PFSK-1 (cell line): Measurements from ENCODE around the gene ICE2.

Source experiments
- FOXP2 ChIP-seq: optimal IDR thresholded peaks from 2 replicates; pipeline ENCODE3; 2011; ENCODE audit warnings: borderline replicate concordance, control low read depth, inconsistent platforms; ENCODE audit not compliant: insufficient read depth; ENCODE audit errors: extremely low read length, extremely low read depth
- POLR2AphosphoS5 ChIP-seq: IDR thresholded peaks from 2 replicates; pipeline ENCODE4 v1.6.1; 2012; ENCODE audit warnings: low read depth, mild to moderate bottlenecking, control low read depth, low read length, moderate library complexity
- REST ChIP-seq, 2 experiments: IDR thresholded peaks; 2 replicates each; pipeline versions ENCODE4 v1.6.1 to v1.8.0; 2011 to 2012; ENCODE audit warnings: low read depth in 2 of 2, low read length in 2 of 2, control low read depth in 1 of 2, inconsistent platforms in 1 of 2, mild to moderate bottlenecking in 1 of 2, moderate library complexity in 1 of 2; ENCODE audit not compliant: insufficient read depth in 1 of 2
- SIN3A ChIP-seq: IDR thresholded peaks from 2 replicates; pipeline ENCODE4 v1.6.1; 2012; ENCODE audit warnings: mild to moderate bottlenecking, low read length, moderate library complexity, borderline replicate concordance; ENCODE audit not compliant: insufficient read depth
- TAF1 ChIP-seq: IDR thresholded peaks from 2 replicates; pipeline ENCODE4 v1.6.1; 2012; ENCODE audit warnings: low read length, control low read depth, borderline replicate concordance; ENCODE audit not compliant: insufficient read depth

ICE2 gene

GRCh38 chr15:60413231-60413824 is 65.6 kb downstream of the ICE2 start:
- TF ChIP-seq POLR2AphosphoS5 (no peak), TAF1 (no peak), REST (IDR thresholded peaks at IDR 0.05; ENCODE audit: insufficient read depth in 1 of 2, low read depth in 2 of 2, low read length in 2 of 2) (0 out of 4 replicates have a peak, but pooled peaks of 1 of the 2 experiments have one; percentile 29), FOXP2 (no peak), SIN3A (no peak)

- TF ChIP-seq SIN3A = no peak
- TF ChIP-seq TAF1 = no peak
- no peak for TF ChIP-seq REST (IDR thresholded peaks at IDR 0.05; ENCODE audit: insufficient read depth in 1 of 2, low read depth in 2 of 2, low read length in 2 of 2)
- no peak for TF ChIP-seq POLR2AphosphoS5
- TF ChIP-seq FOXP2 = no peak
Measured at GRCh38 chr15:60411774-60412425, 67.0 kb downstream of the ICE2 start.

GRCh38 chr15:60408463-60408981 is 70.4 kb downstream of the ICE2 start:
- TF ChIP-seq REST (IDR thresholded peaks at IDR 0.05; ENCODE audit: insufficient read depth in 1 of 2, low read depth in 2 of 2, low read length in 2 of 2) (no peak), POLR2AphosphoS5 (no peak), FOXP2 (no peak), TAF1 (no peak), SIN3A (no peak)

GRCh38 chr15:60407415-60407805 is 71.5 kb downstream of the ICE2 start:
- TF ChIP-seq POLR2AphosphoS5 = no peak
- no peak for TF ChIP-seq FOXP2
- TF ChIP-seq TAF1 = no peak
- no peak for TF ChIP-seq SIN3A
- TF ChIP-seq REST (IDR thresholded peaks at IDR 0.05; ENCODE audit: insufficient read depth in 1 of 2, low read depth in 2 of 2, low read length in 2 of 2) = no peak
